K562 (cell line): Measurements from ENCODE around the gene CYTH4. TPM values are rescaled to one million over a fixed set of nuclear protein-coding genes. Genes with fewer than 3 reads are reported as not detected.
A peak's percentile ranks its signal among the peaks of the same experiment; 100 is the strongest.

Experiments
- CBX5 ChIP-seq: IDR thresholded peaks from 2 replicates; pipeline ENCODE4 v1.6.1; 2014; ENCODE audit warnings: low read depth, borderline replicate concordance
- KDM1A ChIP-seq, 2 experiments: fragments of 450-650 bp; IDR thresholded peaks; 2 replicates each; pipeline ENCODE4 v1.6.1; 2016; ENCODE audit warnings: mild to moderate bottlenecking in 2 of 2
- PCBP2 ChIP-seq: fragments of 200-400 bp; formaldehyde crosslinking; IDR thresholded peaks from 2 replicates; pipeline ENCODE4 v1.6.1; 2018; ENCODE audit warnings: low read length, low read depth, mild to moderate bottlenecking, moderate library complexity; ENCODE audit not compliant: poor library complexity, severe bottlenecking
- RCOR1 ChIP-seq, 2 experiments: IDR thresholded peaks; 2 replicates each; pipeline ENCODE4 v1.6.1; 2012; ENCODE audit warnings: low read depth in 2 of 2, low read length in 2 of 2, borderline replicate concordance in 1 of 2, improper control_type of control experiment in 1 of 2
- RREB1 ChIP-seq: fragments of 250-450 bp; sonication (Bioruptor Pico); IDR thresholded peaks from 2 replicates; pipeline ENCODE4 v1.4.0; 2020
- ZNF282 ChIP-seq: sonication (generic); formaldehyde crosslinking; IDR thresholded peaks from 2 replicates; pipeline ENCODE4 v1.8.1; 2023; ENCODE audit warnings: missing genetic modification reagents
- polyA plus RNA-seq, 8 experiments: library from polyadenylated mRNA; depleted of rRNA in 4 of 8; stranded (reverse) in 5 of 8; unstranded in 3 of 8; fragments of >200 nt; fragmentation: Nextera tagmentation in 2 of 8; fragmentation: Illumina TruSeq in 1 of 8; extraction: Ambion mirVana in 2 of 8; extraction: Trizol in 1 of 8; gene quantifications; 2 replicates each; pipeline versions ENCODE4 v1.2.1 to v1.2.3, GENCODE V29; 2011 to 2014; ENCODE audit warnings: inconsistent platforms in 1 of 8, missing spikeins in 1 of 8
- total RNA-seq, 7 experiments: library from RNA; depleted of rRNA in 6 of 7; stranded (reverse); fragments of >200 nt in 6 of 7; fragmentation: Illumina TruSeq in 2 of 7; extraction: Trizol in 2 of 7; gene quantifications; 2 replicates each; pipeline versions ENCODE4 v1.2.1 to v1.2.3, GENCODE V29; 2011 to 2021; ENCODE audit warnings: low replicate concordance in 1 of 7
- TF ChIP-seq, protein P1 (sequence below): fragments of 450-650 bp; IDR thresholded peaks from 2 replicates; pipeline ENCODE4 v1.6.1; 2016; ENCODE audit warnings: mild to moderate bottlenecking, moderate library complexity

CYTH4 gene
- total and polyA plus RNA-seq, 9 of the 15 experiments (the other 6 are each of a cell fraction or from before 2014, with no cell fraction given): 0.03 to 2.0 (median 0.61) TPM; not detected in 1

GRCh38 chr22:37258753-37259401 is 23.4 kb upstream of the CYTH4 start (continued):
- TF ChIP-seq KDM1A (IDR thresholded peaks at IDR 0.05) (peak; percentile 81 to 83), RCOR1 (IDR thresholded peaks at IDR 0.05; ENCODE audit: borderline replicate concordance in 1 of 2, low read depth in 2 of 2, low read length in 2 of 2) (peak in 1 of 2 experiments; percentile 84; a peak in 2 of 4 replicates), ZNF282 (CRISPR knock-in tag) (no peak), RREB1 (no peak), CBX5 (no peak), PCBP2 (no peak)
- TF ChIP-seq, protein P1, sequence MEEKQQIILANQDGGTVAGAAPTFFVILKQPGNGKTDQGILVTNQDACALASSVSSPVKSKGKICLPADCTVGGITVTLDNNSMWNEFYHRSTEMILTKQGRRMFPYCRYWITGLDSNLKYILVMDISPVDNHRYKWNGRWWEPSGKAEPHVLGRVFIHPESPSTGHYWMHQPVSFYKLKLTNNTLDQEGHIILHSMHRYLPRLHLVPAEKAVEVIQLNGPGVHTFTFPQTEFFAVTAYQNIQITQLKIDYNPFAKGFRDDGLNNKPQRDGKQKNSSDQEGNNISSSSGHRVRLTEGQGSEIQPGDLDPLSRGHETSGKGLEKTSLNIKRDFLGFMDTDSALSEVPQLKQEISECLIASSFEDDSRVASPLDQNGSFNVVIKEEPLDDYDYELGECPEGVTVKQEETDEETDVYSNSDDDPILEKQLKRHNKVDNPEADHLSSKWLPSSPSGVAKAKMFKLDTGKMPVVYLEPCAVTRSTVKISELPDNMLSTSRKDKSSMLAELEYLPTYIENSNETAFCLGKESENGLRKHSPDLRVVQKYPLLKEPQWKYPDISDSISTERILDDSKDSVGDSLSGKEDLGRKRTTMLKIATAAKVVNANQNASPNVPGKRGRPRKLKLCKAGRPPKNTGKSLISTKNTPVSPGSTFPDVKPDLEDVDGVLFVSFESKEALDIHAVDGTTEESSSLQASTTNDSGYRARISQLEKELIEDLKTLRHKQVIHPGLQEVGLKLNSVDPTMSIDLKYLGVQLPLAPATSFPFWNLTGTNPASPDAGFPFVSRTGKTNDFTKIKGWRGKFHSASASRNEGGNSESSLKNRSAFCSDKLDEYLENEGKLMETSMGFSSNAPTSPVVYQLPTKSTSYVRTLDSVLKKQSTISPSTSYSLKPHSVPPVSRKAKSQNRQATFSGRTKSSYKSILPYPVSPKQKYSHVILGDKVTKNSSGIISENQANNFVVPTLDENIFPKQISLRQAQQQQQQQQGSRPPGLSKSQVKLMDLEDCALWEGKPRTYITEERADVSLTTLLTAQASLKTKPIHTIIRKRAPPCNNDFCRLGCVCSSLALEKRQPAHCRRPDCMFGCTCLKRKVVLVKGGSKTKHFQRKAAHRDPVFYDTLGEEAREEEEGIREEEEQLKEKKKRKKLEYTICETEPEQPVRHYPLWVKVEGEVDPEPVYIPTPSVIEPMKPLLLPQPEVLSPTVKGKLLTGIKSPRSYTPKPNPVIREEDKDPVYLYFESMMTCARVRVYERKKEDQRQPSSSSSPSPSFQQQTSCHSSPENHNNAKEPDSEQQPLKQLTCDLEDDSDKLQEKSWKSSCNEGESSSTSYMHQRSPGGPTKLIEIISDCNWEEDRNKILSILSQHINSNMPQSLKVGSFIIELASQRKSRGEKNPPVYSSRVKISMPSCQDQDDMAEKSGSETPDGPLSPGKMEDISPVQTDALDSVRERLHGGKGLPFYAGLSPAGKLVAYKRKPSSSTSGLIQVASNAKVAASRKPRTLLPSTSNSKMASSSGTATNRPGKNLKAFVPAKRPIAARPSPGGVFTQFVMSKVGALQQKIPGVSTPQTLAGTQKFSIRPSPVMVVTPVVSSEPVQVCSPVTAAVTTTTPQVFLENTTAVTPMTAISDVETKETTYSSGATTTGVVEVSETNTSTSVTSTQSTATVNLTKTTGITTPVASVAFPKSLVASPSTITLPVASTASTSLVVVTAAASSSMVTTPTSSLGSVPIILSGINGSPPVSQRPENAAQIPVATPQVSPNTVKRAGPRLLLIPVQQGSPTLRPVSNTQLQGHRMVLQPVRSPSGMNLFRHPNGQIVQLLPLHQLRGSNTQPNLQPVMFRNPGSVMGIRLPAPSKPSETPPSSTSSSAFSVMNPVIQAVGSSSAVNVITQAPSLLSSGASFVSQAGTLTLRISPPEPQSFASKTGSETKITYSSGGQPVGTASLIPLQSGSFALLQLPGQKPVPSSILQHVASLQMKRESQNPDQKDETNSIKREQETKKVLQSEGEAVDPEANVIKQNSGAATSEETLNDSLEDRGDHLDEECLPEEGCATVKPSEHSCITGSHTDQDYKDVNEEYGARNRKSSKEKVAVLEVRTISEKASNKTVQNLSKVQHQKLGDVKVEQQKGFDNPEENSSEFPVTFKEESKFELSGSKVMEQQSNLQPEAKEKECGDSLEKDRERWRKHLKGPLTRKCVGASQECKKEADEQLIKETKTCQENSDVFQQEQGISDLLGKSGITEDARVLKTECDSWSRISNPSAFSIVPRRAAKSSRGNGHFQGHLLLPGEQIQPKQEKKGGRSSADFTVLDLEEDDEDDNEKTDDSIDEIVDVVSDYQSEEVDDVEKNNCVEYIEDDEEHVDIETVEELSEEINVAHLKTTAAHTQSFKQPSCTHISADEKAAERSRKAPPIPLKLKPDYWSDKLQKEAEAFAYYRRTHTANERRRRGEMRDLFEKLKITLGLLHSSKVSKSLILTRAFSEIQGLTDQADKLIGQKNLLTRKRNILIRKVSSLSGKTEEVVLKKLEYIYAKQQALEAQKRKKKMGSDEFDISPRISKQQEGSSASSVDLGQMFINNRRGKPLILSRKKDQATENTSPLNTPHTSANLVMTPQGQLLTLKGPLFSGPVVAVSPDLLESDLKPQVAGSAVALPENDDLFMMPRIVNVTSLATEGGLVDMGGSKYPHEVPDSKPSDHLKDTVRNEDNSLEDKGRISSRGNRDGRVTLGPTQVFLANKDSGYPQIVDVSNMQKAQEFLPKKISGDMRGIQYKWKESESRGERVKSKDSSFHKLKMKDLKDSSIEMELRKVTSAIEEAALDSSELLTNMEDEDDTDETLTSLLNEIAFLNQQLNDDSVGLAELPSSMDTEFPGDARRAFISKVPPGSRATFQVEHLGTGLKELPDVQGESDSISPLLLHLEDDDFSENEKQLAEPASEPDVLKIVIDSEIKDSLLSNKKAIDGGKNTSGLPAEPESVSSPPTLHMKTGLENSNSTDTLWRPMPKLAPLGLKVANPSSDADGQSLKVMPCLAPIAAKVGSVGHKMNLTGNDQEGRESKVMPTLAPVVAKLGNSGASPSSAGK: no peak
